Osteocyte (in vitro differentiated cells): ENCODE results near the gene ABCA13. TPM values are rescaled to one million over a fixed set of nuclear protein-coding genes. Genes with fewer than 3 reads are reported as not detected.

ENCODE experiments used
- DNase-seq: peaks from one replicate; pipeline ENCODE4 v3.0.0; 2021; ENCODE audit warnings: mixed read lengths; ENCODE audit not compliant: unreplicated experiment; ENCODE audit errors: extremely low spot score
- H3K27ac Mint-ChIP-seq: one replicate; pipeline ENCODE4 v1.8.0; 2021; ENCODE audit warnings: mild to moderate bottlenecking, mixed read lengths; ENCODE audit not compliant: unreplicated experiment
- H3K27me3 Mint-ChIP-seq: one replicate; pipeline ENCODE4 v1.8.0; 2021; ENCODE audit warnings: mixed read lengths; ENCODE audit not compliant: unreplicated experiment
- H3K36me3 Mint-ChIP-seq: one replicate; pipeline ENCODE4 v1.8.0; 2021; ENCODE audit warnings: mixed read lengths; ENCODE audit not compliant: unreplicated experiment
- H3K4me1 Mint-ChIP-seq: one replicate; pipeline ENCODE4 v1.8.0; 2021; ENCODE audit warnings: mixed read lengths; ENCODE audit not compliant: unreplicated experiment
- H3K4me3 Mint-ChIP-seq: one replicate; pipeline ENCODE4 v1.8.0; 2021; ENCODE audit warnings: mild to moderate bottlenecking, moderate library complexity, mixed read lengths; ENCODE audit not compliant: unreplicated experiment
- H3K9me3 Mint-ChIP-seq: one replicate; pipeline ENCODE4 v1.8.0; 2021; ENCODE audit warnings: mixed read lengths; ENCODE audit not compliant: unreplicated experiment
- CTCF ChIP-seq: fragments of 200-600 bp; sonication (generic); IDR thresholded peaks from 2 replicates; pipeline ENCODE4 v1.5.0; 2021; ENCODE audit warnings: antibody characterized with exemption, mild to moderate bottlenecking, moderate library complexity
- total RNA-seq: library from RNA; stranded (reverse); gene quantifications from 2 replicates; pipeline ENCODE4 v1.2.1, GENCODE V29; 2021

ABCA13 gene
- total RNA-seq, 1 donor from 2014 or later, result 1.1 TPM

- no peaks in the 10 kb centered on the region for H3K9me3 Mint-ChIP-seq
- H3K27me3 Mint-ChIP-seq, result peaks cover 4% of the 10 kb centered on the region
- H3K36me3 Mint-ChIP-seq, result no peaks in the 10 kb centered on the region
- TF ChIP-seq CTCF, result no peak
- H3K27ac Mint-ChIP-seq, result no peak overlapping the region
- no peak for DNase-seq
- no peaks in the 10 kb centered on the region for H3K4me1 Mint-ChIP-seq
- no peak overlapping the region for H3K4me3 Mint-ChIP-seq
These were observed 129.0 kb downstream of the ABCA13 start for GRCh38 chr7:48300301-48300700.

GRCh38 chr7:48301201-48301600, 129.9 kb downstream of the ABCA13 start:
- H3K4me1 Mint-ChIP-seq, result no peaks in the 10 kb centered on the region
- DNase-seq, result no peak
- H3K27me3 Mint-ChIP-seq, result peaks cover 4% of the 10 kb centered on the region
- H3K36me3 Mint-ChIP-seq, result no peaks in the 10 kb centered on the region
- no peaks in the 10 kb centered on the region for H3K9me3 Mint-ChIP-seq
- no peak overlapping the region for H3K4me3 Mint-ChIP-seq
- no peak overlapping the region for H3K27ac Mint-ChIP-seq
- TF ChIP-seq CTCF, result no peak

GRCh38 chr7:48304641-48305040, 133.4 kb downstream of the ABCA13 start:
- no peak for DNase-seq
- peaks cover 3% of the 10 kb centered on the region for H3K27me3 Mint-ChIP-seq
- no peaks in the 10 kb centered on the region for H3K36me3 Mint-ChIP-seq
- no peaks in the 10 kb centered on the region for H3K4me1 Mint-ChIP-seq
- H3K9me3 Mint-ChIP-seq, result no peaks in the 10 kb centered on the region
- no peak overlapping the region for H3K4me3 Mint-ChIP-seq
- no peak for TF ChIP-seq CTCF
- H3K27ac Mint-ChIP-seq, result no peak overlapping the region

- no peak for TF ChIP-seq CTCF
- no peaks in the 10 kb centered on the region for H3K9me3 Mint-ChIP-seq
- no peaks in the 10 kb centered on the region for H3K4me1 Mint-ChIP-seq
- H3K27me3 Mint-ChIP-seq, result peaks cover 2% of the 10 kb centered on the region
- H3K4me3 Mint-ChIP-seq, result no peak overlapping the region
- H3K27ac Mint-ChIP-seq, result no peak overlapping the region
- H3K36me3 Mint-ChIP-seq, result no peaks in the 10 kb centered on the region
- DNase-seq, result no peak
These were observed 134.4 kb downstream of the ABCA13 start for GRCh38 chr7:48305661-48306060.

GRCh38 chr7:48307041-48307714, 135.9 kb downstream of the ABCA13 start:
- no peaks in the 10 kb centered on the region for H3K36me3 Mint-ChIP-seq
- H3K4me3 Mint-ChIP-seq, result no peak overlapping the region
- no peak for DNase-seq
- no peaks in the 10 kb centered on the region for H3K4me1 Mint-ChIP-seq
- no peak overlapping the region for H3K27ac Mint-ChIP-seq
- no peaks in the 10 kb centered on the region for H3K27me3 Mint-ChIP-seq
- no peaks in the 10 kb centered on the region for H3K9me3 Mint-ChIP-seq
- TF ChIP-seq CTCF, result no peak
